Mesendoderm (in vitro differentiated cells): ENCODE measurements around the gene RBBP5.

ENCODE experiments used
- DNase-seq: peaks from one replicate; pipeline ENCODE4 v3.0.0; 2013
- H2AK5ac ChIP-seq: 2 replicates; pipeline ENCODE4 v1.6.1; 2013; ENCODE audit warnings: low read length, inconsistent platforms
- H2BK120ac ChIP-seq: 2 replicates; pipeline ENCODE4 v1.6.1; 2013; ENCODE audit warnings: low read depth, mild to moderate bottlenecking, low read length, moderate library complexity, mixed read lengths
- H2BK15ac ChIP-seq: replicated peaks from 2 replicates; pipeline ENCODE4 v1.6.1; 2013; ENCODE audit warnings: low read depth, mild to moderate bottlenecking, moderate library complexity
- H2BK5ac ChIP-seq: 2 replicates; pipeline ENCODE4 v1.6.1; 2013; ENCODE audit warnings: low read length, inconsistent platforms
- H3K18ac ChIP-seq: 2 replicates; pipeline ENCODE4 v1.6.1; 2013; ENCODE audit warnings: mild to moderate bottlenecking, low read length, mixed read lengths
- H3K23ac ChIP-seq: one replicate; pipeline ENCODE4 v1.6.1; 2013; ENCODE audit warnings: low read length
- H3K27ac ChIP-seq: 2 replicates; pipeline ENCODE4 v1.5.1; 2013; ENCODE audit warnings: low read depth, mild to moderate bottlenecking, inconsistent platforms, low read length, moderate library complexity
- H3K27me3 ChIP-seq: 2 replicates; pipeline ENCODE4 v1.6.1; 2013; ENCODE audit warnings: low read length, control low read depth, mild to moderate bottlenecking, inconsistent platforms; ENCODE audit not compliant: insufficient read depth, poor library complexity
- H3K36me3 ChIP-seq: 2 replicates; pipeline ENCODE4 v1.6.1; 2013; ENCODE audit warnings: low read length, inconsistent platforms; ENCODE audit not compliant: control insufficient read depth, insufficient read depth
- H3K4ac ChIP-seq: one replicate; pipeline ENCODE4 v1.6.1; 2013; ENCODE audit warnings: low read depth, mild to moderate bottlenecking, low read length, moderate library complexity
- H3K4me1 ChIP-seq: 2 replicates; pipeline ENCODE4 v1.6.1; 2013; ENCODE audit warnings: low read depth, low read length, inconsistent platforms; ENCODE audit not compliant: control insufficient read depth
- H3K4me2 ChIP-seq: 2 replicates; pipeline ENCODE4 v1.6.1; 2013; ENCODE audit warnings: low read length
- H3K4me3 ChIP-seq: 2 replicates; pipeline ENCODE4 v1.5.1; 2013; ENCODE audit warnings: mild to moderate bottlenecking, low read length
- H3K56ac ChIP-seq: one replicate; pipeline ENCODE4 v1.6.1; 2013; ENCODE audit warnings: low read length
- H3K79me1 ChIP-seq: 2 replicates; pipeline ENCODE4 v1.6.1; 2013; ENCODE audit warnings: low read length, inconsistent platforms
- H3K79me2 ChIP-seq: 2 replicates; pipeline ENCODE4 v1.6.1; 2013; ENCODE audit warnings: mild to moderate bottlenecking, low read length; ENCODE audit not compliant: control insufficient read depth, insufficient read depth
- H3K9ac ChIP-seq: 2 replicates; pipeline ENCODE4 v1.6.1; 2013; ENCODE audit warnings: low read length, inconsistent platforms
- H4K5ac ChIP-seq: one replicate; pipeline ENCODE4 v1.6.1; 2013; ENCODE audit warnings: low read length
- H4K8ac ChIP-seq: one replicate; pipeline ENCODE4 v1.6.1; 2013; ENCODE audit warnings: low read depth, mild to moderate bottlenecking, control low read depth, low read length, moderate library complexity
- WGBS: extraction: QIAGEN DNeasy Blood & Tissue Kit; methylation state at CpG from one replicate; pipeline ENCODE4 v1.1.7; 2013; ENCODE audit warnings: low lambda C conversion rate, missing lambda C conversion rate; ENCODE audit not compliant: insufficient coverage; ENCODE audit errors: extremely low coverage; 5-methylcytosine and 5-hydroxymethylcytosine counted together

Gene RBBP5

GRCh38 chr1:205068457-205069040 is 53.2 kb downstream of the RBBP5 start:
- Histone ChIP-seq H3K79me1 (no peaks in the 10 kb centered on the region), H2AK5ac (no peak overlapping the region), H2BK15ac (no peak overlapping the region), H2BK120ac (no peak overlapping the region), H3K4ac (no peak overlapping the region), H4K5ac (no peak overlapping the region), H3K79me2 (no peaks in the 10 kb centered on the region), H3K4me3 (no peak overlapping the region), H3K56ac (no peak overlapping the region), H3K18ac (no peak overlapping the region), H3K23ac (no peak overlapping the region), H3K27ac (no peak overlapping the region), H3K27me3 (no peaks in the 10 kb centered on the region), H3K4me1 (no peaks in the 10 kb centered on the region), H3K9ac (no peak overlapping the region), H2BK5ac (no peak overlapping the region), H3K4me2 (no peak overlapping the region), H4K8ac (no peak overlapping the region), H3K36me3 (no peaks in the 10 kb centered on the region)
- no peak for DNase-seq
- WGBS, result no CpG with 5 or more reads among the region's 2 CpGs

DNA sequence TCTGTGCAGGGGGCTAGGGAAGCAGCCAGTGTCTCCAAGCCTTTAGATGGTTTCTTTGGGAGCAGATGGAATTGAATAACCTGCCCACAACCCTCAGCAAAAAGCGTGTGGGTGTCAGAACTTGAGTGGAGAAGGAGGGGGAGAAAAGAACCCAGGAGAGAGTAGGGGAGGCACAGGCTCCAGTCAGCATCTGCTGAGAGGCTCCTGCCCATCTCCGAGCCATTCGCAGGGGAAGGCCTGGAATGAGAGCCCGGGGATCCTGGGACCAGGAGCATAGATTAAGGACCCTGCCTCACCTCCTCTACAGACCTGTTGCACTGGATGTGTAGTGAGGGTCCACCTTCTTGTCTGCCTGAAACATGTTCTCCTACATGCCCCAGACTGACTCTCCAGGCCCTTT is 53.8 kb downstream of the RBBP5 start:
- Histone ChIP-seq H3K18ac (no peak overlapping the region), H3K4me2 (no peak overlapping the region), H3K23ac (no peak overlapping the region), H2BK15ac (no peak overlapping the region), H3K27ac (no peak overlapping the region), H3K36me3 (no peaks in the 10 kb centered on the region), H2AK5ac (no peak overlapping the region), H3K79me2 (no peaks in the 10 kb centered on the region), H2BK120ac (no peak overlapping the region), H4K8ac (no peak overlapping the region), H3K4ac (no peak overlapping the region), H2BK5ac (no peak overlapping the region), H3K56ac (no peak overlapping the region), H3K4me1 (no peaks in the 10 kb centered on the region), H3K27me3 (no peaks in the 10 kb centered on the region), H4K5ac (no peak overlapping the region), H3K4me3 (no peak overlapping the region), H3K79me1 (no peaks in the 10 kb centered on the region), H3K9ac (no peak overlapping the region)
- WGBS, result no CpG with 5 or more reads among the region's 4 CpGs
- no peak for DNase-seq

- Histone ChIP-seq H3K56ac (no peak overlapping the region), H2AK5ac (no peak overlapping the region), H3K18ac (no peak overlapping the region), H4K8ac (no peak overlapping the region), H3K27ac (no peak overlapping the region), H3K27me3 (no peaks in the 10 kb centered on the region), H3K4ac (no peak overlapping the region), H4K5ac (no peak overlapping the region), H3K79me2 (no peaks in the 10 kb centered on the region), H3K36me3 (no peaks in the 10 kb centered on the region), H2BK120ac (no peak overlapping the region), H3K23ac (no peak overlapping the region), H3K4me2 (no peak overlapping the region), H3K4me1 (no peaks in the 10 kb centered on the region), H3K9ac (no peak overlapping the region), H2BK15ac (no peak overlapping the region), H3K79me1 (no peaks in the 10 kb centered on the region), H3K4me3 (no peak overlapping the region), H2BK5ac (no peak overlapping the region)
- WGBS, result no CpG with 5 or more reads among the region's 6 CpGs
- DNase-seq, result no peak
Observed at GRCh38 chr1:205067031-205067430, 54.7 kb downstream of the RBBP5 start.

DNA sequence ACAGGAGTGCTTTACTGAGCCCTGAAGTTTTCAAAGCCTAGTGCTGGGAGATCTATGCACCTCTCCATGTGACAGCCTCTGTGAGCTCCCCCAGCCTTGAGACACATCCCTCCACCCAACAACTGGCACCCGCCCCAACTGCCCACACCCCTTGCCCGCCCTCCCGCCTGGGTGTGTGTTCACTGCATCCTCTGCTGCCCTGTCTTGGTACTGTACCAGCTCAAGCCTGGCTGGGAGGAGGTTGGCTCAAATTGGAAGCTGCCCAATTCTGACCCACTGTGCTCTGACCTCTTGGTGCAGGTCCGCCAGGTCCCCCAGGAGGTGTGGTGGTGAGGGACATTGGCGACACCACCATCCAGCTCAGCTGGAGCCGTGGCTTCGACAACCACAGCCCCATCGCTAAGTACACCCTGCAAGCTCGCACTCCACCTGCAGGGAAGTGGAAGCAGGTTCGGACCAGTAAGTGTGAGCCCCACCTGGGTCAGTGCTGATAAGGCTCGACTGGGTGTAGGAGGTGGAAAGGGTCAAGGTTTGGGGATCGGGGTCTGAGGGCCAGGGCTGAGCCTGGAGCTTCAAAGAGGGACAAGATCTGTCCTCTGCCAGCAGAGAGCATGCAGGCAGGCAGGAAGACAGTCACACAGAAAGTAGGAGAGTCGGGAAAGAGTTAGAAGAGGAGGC is 55.5 kb downstream of the RBBP5 start:
- Histone ChIP-seq H3K4me3 (no peak overlapping the region), H2AK5ac (no peak overlapping the region), H3K9ac (no peak overlapping the region), H3K23ac (no peak overlapping the region), H3K36me3 (no peaks in the 10 kb centered on the region), H4K8ac (no peak overlapping the region), H3K18ac (no peak overlapping the region), H3K79me2 (no peaks in the 10 kb centered on the region), H3K4ac (no peak overlapping the region), H3K56ac (no peak overlapping the region), H3K27ac (no peak overlapping the region), H2BK5ac (no peak overlapping the region), H4K5ac (no peak overlapping the region), H3K27me3 (no peaks in the 10 kb centered on the region), H3K79me1 (no peaks in the 10 kb centered on the region), H2BK120ac (no peak overlapping the region), H3K4me1 (no peaks in the 10 kb centered on the region), H3K4me2 (no peak overlapping the region), H2BK15ac (no peak overlapping the region)
- DNase-seq, result peak; percentile 26
- no CpG with 5 or more reads among the region's 13 CpGs for WGBS

GRCh38 chr1:205065666-205066065 is 56.1 kb downstream of the RBBP5 start:
- H4K5ac ChIP-seq, result no peak overlapping the region
- no peak overlapping the region for H3K23ac ChIP-seq
- no peak overlapping the region for H2AK5ac ChIP-seq
- no peak overlapping the region for H3K4me2 ChIP-seq
- H3K4me1 ChIP-seq, result no peaks in the 10 kb centered on the region
- no peak for DNase-seq
- H3K18ac ChIP-seq, result no peak overlapping the region
- H3K27ac ChIP-seq, result no peak overlapping the region
- H2BK5ac ChIP-seq, result no peak overlapping the region
- H3K9ac ChIP-seq, result no peak overlapping the region
- H3K27me3 ChIP-seq, result no peaks in the 10 kb centered on the region
- no peaks in the 10 kb centered on the region for H3K36me3 ChIP-seq
- no peak overlapping the region for H3K56ac ChIP-seq
- H3K79me2 ChIP-seq, result no peaks in the 10 kb centered on the region
- H3K4ac ChIP-seq, result no peak overlapping the region
- no peak overlapping the region for H4K8ac ChIP-seq
- no peak overlapping the region for H2BK15ac ChIP-seq
- no peak overlapping the region for H3K4me3 ChIP-seq
- H3K79me1 ChIP-seq, result no peaks in the 10 kb centered on the region
- WGBS, result no CpG with 5 or more reads among the region's 14 CpGs
- H2BK120ac ChIP-seq, result no peak overlapping the region
